PC-9 (cell line): Measurements from ENCODE around the gene FIZ1.

Experiments
- CTCF ChIP-seq: fragments of 200-600 bp; sonication (generic); conservative IDR thresholded peaks from 2 replicates; pipeline ENCODE4 v1.6.1; 2017; ENCODE audit warnings: mixed run types, antibody characterized with exemption, mild to moderate bottlenecking, moderate library complexity
- EZH2 ChIP-seq: fragments of 200-600 bp; sonication (generic); IDR thresholded peaks from 2 replicates; pipeline ENCODE4 v1.8.0; 2017; ENCODE audit warnings: antibody characterized with exemption, low read depth

DNA sequence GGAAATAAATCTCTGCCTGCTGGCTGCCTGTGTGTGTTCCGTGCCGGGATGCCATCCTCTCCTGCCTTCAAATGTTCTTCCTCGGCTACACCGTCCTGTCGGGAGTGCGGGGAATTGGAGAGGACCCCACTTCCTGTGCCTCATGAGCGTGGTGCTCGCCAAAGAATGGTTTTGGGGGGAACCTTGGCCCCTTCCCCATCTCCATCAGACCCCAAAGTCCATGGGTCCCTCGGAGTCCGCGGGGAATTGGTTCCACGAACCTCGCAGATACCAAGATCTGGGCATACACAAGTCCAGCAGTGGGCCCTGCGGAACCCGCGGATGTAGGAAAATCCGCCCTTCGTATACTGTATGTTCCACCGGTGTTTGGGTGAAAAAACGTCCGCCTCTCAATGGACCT is 3.8 kb upstream of the FIZ1 start:
- TF ChIP-seq CTCF, result no peak
- TF ChIP-seq EZH2, result no peak
